Mesendoderm (in vitro differentiated cells): ENCODE data around the gene TCF12.

Experiments
- DNase-seq: peaks from one replicate; pipeline ENCODE4 v3.0.0; 2013
- H2AK5ac ChIP-seq: 2 replicates; pipeline ENCODE4 v1.6.1; 2013; ENCODE audit warnings: low read length, inconsistent platforms
- H2BK120ac ChIP-seq: 2 replicates; pipeline ENCODE4 v1.6.1; 2013; ENCODE audit warnings: low read depth, mild to moderate bottlenecking, low read length, moderate library complexity, mixed read lengths
- H2BK15ac ChIP-seq: replicated peaks from 2 replicates; pipeline ENCODE4 v1.6.1; 2013; ENCODE audit warnings: low read depth, mild to moderate bottlenecking, moderate library complexity
- H2BK5ac ChIP-seq: 2 replicates; pipeline ENCODE4 v1.6.1; 2013; ENCODE audit warnings: low read length, inconsistent platforms
- H3K18ac ChIP-seq: 2 replicates; pipeline ENCODE4 v1.6.1; 2013; ENCODE audit warnings: mild to moderate bottlenecking, low read length, mixed read lengths
- H3K23ac ChIP-seq: one replicate; pipeline ENCODE4 v1.6.1; 2013; ENCODE audit warnings: low read length
- H3K27ac ChIP-seq: 2 replicates; pipeline ENCODE4 v1.5.1; 2013; ENCODE audit warnings: low read depth, mild to moderate bottlenecking, inconsistent platforms, low read length, moderate library complexity
- H3K27me3 ChIP-seq: 2 replicates; pipeline ENCODE4 v1.6.1; 2013; ENCODE audit warnings: low read length, control low read depth, mild to moderate bottlenecking, inconsistent platforms; ENCODE audit not compliant: insufficient read depth, poor library complexity
- H3K36me3 ChIP-seq: 2 replicates; pipeline ENCODE4 v1.6.1; 2013; ENCODE audit warnings: low read length, inconsistent platforms; ENCODE audit not compliant: control insufficient read depth, insufficient read depth
- H3K4ac ChIP-seq: one replicate; pipeline ENCODE4 v1.6.1; 2013; ENCODE audit warnings: low read depth, mild to moderate bottlenecking, low read length, moderate library complexity
- H3K4me1 ChIP-seq: 2 replicates; pipeline ENCODE4 v1.6.1; 2013; ENCODE audit warnings: low read depth, low read length, inconsistent platforms; ENCODE audit not compliant: control insufficient read depth
- H3K4me2 ChIP-seq: 2 replicates; pipeline ENCODE4 v1.6.1; 2013; ENCODE audit warnings: low read length
- H3K4me3 ChIP-seq: 2 replicates; pipeline ENCODE4 v1.5.1; 2013; ENCODE audit warnings: mild to moderate bottlenecking, low read length
- H3K56ac ChIP-seq: one replicate; pipeline ENCODE4 v1.6.1; 2013; ENCODE audit warnings: low read length
- H3K79me1 ChIP-seq: 2 replicates; pipeline ENCODE4 v1.6.1; 2013; ENCODE audit warnings: low read length, inconsistent platforms
- H3K79me2 ChIP-seq: 2 replicates; pipeline ENCODE4 v1.6.1; 2013; ENCODE audit warnings: mild to moderate bottlenecking, low read length; ENCODE audit not compliant: control insufficient read depth, insufficient read depth
- H3K9ac ChIP-seq: 2 replicates; pipeline ENCODE4 v1.6.1; 2013; ENCODE audit warnings: low read length, inconsistent platforms
- H4K5ac ChIP-seq: one replicate; pipeline ENCODE4 v1.6.1; 2013; ENCODE audit warnings: low read length
- H4K8ac ChIP-seq: one replicate; pipeline ENCODE4 v1.6.1; 2013; ENCODE audit warnings: low read depth, mild to moderate bottlenecking, control low read depth, low read length, moderate library complexity
- WGBS: extraction: QIAGEN DNeasy Blood & Tissue Kit; methylation state at CpG from one replicate; pipeline ENCODE4 v1.1.7; 2013; ENCODE audit warnings: low lambda C conversion rate, missing lambda C conversion rate; ENCODE audit not compliant: insufficient coverage; ENCODE audit errors: extremely low coverage; 5-methylcytosine and 5-hydroxymethylcytosine counted together

TCF12 gene

DNA sequence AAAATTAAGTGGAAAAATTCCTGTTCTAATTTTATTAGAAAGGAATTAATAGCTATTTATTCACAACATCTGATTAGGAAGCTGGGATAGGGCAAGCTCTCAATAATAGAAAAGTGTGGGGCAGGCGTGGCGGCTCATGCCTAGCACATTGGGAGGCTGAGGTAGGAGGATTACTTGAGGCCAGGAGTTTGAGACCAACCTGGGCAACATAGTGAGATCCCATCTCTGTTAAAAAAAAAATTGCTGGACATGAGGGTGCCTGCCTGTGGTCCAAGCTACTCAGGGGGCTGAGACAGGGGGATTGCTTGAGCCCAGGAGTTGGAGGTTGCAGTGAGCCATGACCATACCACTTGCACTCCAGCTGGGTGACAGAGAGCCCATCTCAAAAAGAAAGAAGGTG is 119.6 kb downstream of the TCF12 start:
- DNase-seq = no peak
- Histone ChIP-seq H3K36me3 (no peaks in the 10 kb centered on the region), H4K8ac (no peak overlapping the region), H2BK15ac (no peak overlapping the region), H3K4ac (no peak overlapping the region), H3K79me2 (peaks cover 17% of the 10 kb centered on the region), H3K4me2 (no peak overlapping the region), H2BK120ac (no peak overlapping the region), H2AK5ac (no peak overlapping the region), H3K27ac (no peak overlapping the region), H3K23ac (no peak overlapping the region), H3K79me1 (peaks cover 6% of the 10 kb centered on the region), H3K4me3 (no peak overlapping the region), H3K9ac (no peak overlapping the region), H4K5ac (no peak overlapping the region), H3K56ac (no peak overlapping the region), H2BK5ac (no peak overlapping the region), H3K4me1 (peaks cover 3% of the 10 kb centered on the region), H3K18ac (no peak overlapping the region), H3K27me3 (no peaks in the 10 kb centered on the region)
- WGBS = no CpG with 5 or more reads among the region's 2 CpGs

DNA sequence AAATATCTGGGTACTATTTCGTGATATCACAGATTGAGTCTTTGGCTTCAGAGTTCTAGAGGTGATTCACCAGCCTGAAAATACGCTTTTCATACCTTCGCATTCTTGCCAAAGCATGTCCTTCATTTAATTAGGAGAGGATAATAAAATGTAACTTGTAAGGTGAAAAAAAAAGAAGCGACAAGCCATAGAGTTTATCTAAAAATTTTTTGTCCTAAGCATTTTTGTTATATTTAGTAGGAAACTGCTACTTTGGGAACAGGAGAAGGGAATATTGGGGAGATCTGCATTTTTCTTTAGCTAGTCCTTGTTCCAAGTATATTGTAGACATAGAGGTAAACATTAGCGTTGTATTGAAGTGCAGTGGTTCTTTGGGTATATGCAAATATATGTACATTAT is 120.1 kb downstream of the TCF12 start:
- no peak overlapping the region for H3K9ac ChIP-seq
- H3K36me3 ChIP-seq = no peaks in the 10 kb centered on the region
- no peak overlapping the region for H3K27ac ChIP-seq
- peaks cover 3% of the 10 kb centered on the region for H3K4me1 ChIP-seq
- peaks cover 17% of the 10 kb centered on the region for H3K79me2 ChIP-seq
- no peak overlapping the region for H3K56ac ChIP-seq
- no CpG with 5 or more reads among the region's 5 CpGs for WGBS
- peaks cover 6% of the 10 kb centered on the region for H3K79me1 ChIP-seq
- H3K27me3 ChIP-seq = no peaks in the 10 kb centered on the region
- H3K4ac ChIP-seq = no peak overlapping the region
- no peak overlapping the region for H4K8ac ChIP-seq
- H2BK5ac ChIP-seq = no peak overlapping the region
- no peak overlapping the region for H3K23ac ChIP-seq
- no peak overlapping the region for H2BK120ac ChIP-seq
- H3K4me3 ChIP-seq = no peak overlapping the region
- DNase-seq = no peak
- no peak overlapping the region for H2BK15ac ChIP-seq
- H4K5ac ChIP-seq = no peak overlapping the region
- no peak overlapping the region for H3K18ac ChIP-seq
- H3K4me2 ChIP-seq = no peak overlapping the region
- H2AK5ac ChIP-seq = no peak overlapping the region

DNA sequence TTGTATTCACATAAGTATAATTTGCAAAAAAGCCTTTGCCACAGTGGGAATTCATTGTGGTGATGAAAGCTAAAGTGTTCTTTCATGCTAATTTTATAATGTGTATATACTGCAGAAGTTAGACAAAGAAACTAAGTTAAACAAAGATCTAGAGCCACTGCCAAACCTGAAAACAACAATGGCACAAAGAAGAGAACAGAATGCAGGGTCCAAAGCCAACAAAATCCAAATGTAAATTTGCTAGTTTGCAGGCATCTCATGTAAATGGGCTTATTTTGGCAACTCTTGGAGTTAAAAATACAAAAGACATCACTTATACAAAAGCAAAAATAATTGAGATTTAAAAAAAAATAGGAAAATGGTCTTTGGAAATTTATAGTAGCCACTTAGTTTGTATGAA is 123.0 kb downstream of the TCF12 start:
- H3K79me2 ChIP-seq = peaks cover 18% of the 10 kb centered on the region
- H4K5ac ChIP-seq = no peak overlapping the region
- no peak overlapping the region for H2AK5ac ChIP-seq
- no peak overlapping the region for H3K27ac ChIP-seq
- no peak overlapping the region for H3K4ac ChIP-seq
- no peak overlapping the region for H3K9ac ChIP-seq
- no peak overlapping the region for H3K4me3 ChIP-seq
- no peak overlapping the region for H3K4me2 ChIP-seq
- H3K56ac ChIP-seq = no peak overlapping the region
- H2BK120ac ChIP-seq = no peak overlapping the region
- no peak overlapping the region for H2BK5ac ChIP-seq
- no peaks in the 10 kb centered on the region for H3K27me3 ChIP-seq
- H3K36me3 ChIP-seq = no peaks in the 10 kb centered on the region
- H3K23ac ChIP-seq = no peak overlapping the region
- no peak for DNase-seq
- no peak overlapping the region for H2BK15ac ChIP-seq
- no peak overlapping the region for H4K8ac ChIP-seq
- H3K79me1 ChIP-seq = peaks cover 7% of the 10 kb centered on the region
- no peaks in the 10 kb centered on the region for H3K4me1 ChIP-seq
- H3K18ac ChIP-seq = no peak overlapping the region

DNA sequence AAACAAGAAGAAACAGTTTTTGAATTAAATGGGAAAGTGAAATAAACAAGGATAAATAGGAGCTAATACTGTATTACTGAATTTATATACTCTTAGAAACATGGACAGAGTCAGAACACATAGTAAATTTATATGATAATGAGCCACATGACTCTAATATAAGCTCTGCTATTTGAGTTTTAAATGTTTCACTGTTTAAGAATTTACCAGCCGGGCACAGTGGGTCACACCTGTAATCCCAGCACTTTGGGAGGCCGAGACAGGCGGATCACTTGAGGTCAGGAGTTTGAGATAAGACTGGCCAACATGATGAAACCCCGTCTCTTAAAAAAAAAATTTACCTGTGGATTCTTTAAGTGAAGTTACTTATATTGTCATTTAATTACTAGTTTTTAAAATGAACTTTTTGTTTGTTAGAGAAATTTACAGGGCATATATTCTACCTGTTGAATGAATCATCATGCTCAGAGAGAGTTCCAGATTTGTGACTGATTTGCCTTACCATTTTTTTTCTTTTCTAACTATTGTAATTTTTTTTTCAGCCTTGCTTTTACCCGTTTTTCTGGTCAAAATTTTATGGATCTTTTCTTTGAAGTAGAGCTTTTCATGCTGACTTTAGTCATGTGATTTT is 125.7 kb downstream of the TCF12 start:
- H3K23ac ChIP-seq = no peak overlapping the region
- H2AK5ac ChIP-seq = no peak overlapping the region

DNA sequence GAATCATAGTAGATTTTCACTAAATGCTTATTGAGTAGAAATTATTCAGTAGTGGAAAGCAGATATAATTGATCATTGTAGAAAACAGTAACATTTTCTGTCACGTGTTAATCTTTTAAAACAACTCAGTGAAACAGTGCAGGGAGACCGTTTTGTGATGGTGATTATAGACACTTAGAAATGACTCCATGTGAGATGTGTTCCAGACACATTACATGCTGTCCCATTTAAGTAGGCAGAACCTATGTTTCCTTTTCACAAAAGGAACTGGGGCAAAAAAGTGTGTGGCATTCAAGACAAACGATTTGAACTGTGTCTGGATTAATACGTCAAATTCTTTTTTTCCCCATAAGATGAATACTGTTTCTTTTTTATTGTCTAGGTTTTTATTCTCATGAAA is 126.5 kb downstream of the TCF12 start:
- Histone ChIP-seq H3K27me3 (no peaks in the 10 kb centered on the region), H3K56ac (no peak overlapping the region)
- no CpG with 5 or more reads among the region's 4 CpGs for WGBS

More for the DNA sequence above, 125.7 kb downstream of the TCF12 start:
- Histone ChIP-seq H3K27ac (no peak overlapping the region), H3K79me2 (peaks cover 13% of the 10 kb centered on the region), H2BK120ac (no peak overlapping the region), H3K27me3 (no peaks in the 10 kb centered on the region), H3K9ac (no peak overlapping the region), H3K79me1 (peaks cover 2% of the 10 kb centered on the region), H3K36me3 (no peaks in the 10 kb centered on the region), H3K4me1 (no peaks in the 10 kb centered on the region), H3K56ac (no peak overlapping the region), H3K4me2 (no peak overlapping the region), H3K4me3 (no peak overlapping the region), H2BK15ac (no peak overlapping the region), H2BK5ac (no peak overlapping the region), H3K18ac (no peak overlapping the region), H3K4ac (no peak overlapping the region), H4K5ac (no peak overlapping the region), H4K8ac (no peak overlapping the region)
- WGBS = no CpG with 5 or more reads among the region's 5 CpGs
- no peak for DNase-seq

DNA sequence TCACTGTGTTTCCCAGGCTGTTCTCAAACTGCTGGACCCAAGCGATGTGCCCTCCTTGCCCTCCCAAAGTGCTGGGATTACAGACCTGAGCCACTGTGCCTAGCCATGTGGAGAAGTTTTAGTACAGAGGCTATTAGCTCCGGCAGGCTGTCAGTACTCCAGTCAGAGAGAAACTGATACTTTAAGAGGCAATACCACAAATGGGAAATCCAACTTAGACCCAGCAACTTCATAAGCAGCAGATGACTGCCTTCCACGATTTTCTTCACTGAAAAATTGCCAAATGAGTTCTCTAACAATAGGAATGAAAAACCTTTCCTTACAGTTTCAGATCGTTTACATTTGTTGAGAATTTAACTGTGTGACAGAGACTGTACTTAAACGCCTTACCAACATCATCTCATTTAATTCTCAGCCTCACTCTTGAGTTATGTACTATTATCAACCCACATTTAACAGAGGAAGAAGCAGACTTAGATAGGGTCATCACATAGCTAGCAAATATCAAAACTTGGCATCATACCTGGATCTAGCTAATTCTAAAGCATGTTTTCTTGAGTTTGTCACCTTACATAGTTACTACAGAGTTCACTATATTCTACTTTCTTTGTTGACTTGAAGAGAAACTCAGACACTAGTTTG is 127.4 kb downstream of the TCF12 start:
- Histone ChIP-seq H3K56ac (no peak overlapping the region), H3K79me2 (peaks cover 9% of the 10 kb centered on the region), H4K8ac (no peak overlapping the region), H2BK5ac (no peak overlapping the region), H3K23ac (no peak overlapping the region), H4K5ac (no peak overlapping the region), H3K4me3 (no peak overlapping the region), H2AK5ac (no peak overlapping the region), H3K9ac (no peak overlapping the region), H2BK120ac (no peak overlapping the region), H3K27ac (no peak overlapping the region), H3K4me1 (no peaks in the 10 kb centered on the region), H3K18ac (no peak overlapping the region), H3K79me1 (peaks cover 2% of the 10 kb centered on the region), H3K4me2 (no peak overlapping the region), H3K36me3 (no peaks in the 10 kb centered on the region), H2BK15ac (no peak overlapping the region), H3K4ac (no peak overlapping the region), H3K27me3 (no peaks in the 10 kb centered on the region)
- DNase-seq = no peak
- WGBS = no CpG with 5 or more reads among the region's 5 CpGs

More for the DNA sequence above, 126.5 kb downstream of the TCF12 start:
- Histone ChIP-seq H3K18ac (no peak overlapping the region), H3K4me1 (no peaks in the 10 kb centered on the region), H4K5ac (no peak overlapping the region), H3K27ac (no peak overlapping the region), H3K4me3 (no peak overlapping the region), H2BK15ac (no peak overlapping the region), H2BK5ac (no peak overlapping the region), H2AK5ac (no peak overlapping the region), H3K79me2 (peaks cover 8% of the 10 kb centered on the region), H3K4me2 (no peak overlapping the region), H3K4ac (no peak overlapping the region), H3K79me1 (peaks cover 2% of the 10 kb centered on the region), H2BK120ac (no peak overlapping the region), H3K36me3 (no peaks in the 10 kb centered on the region), H4K8ac (no peak overlapping the region), H3K23ac (no peak overlapping the region), H3K9ac (no peak overlapping the region)
- DNase-seq = no peak
